DOHH2 (cell line): Measurements from ENCODE around the gene GLMP.

ENCODE experiments used
- H3F3A ChIP-seq: fragments of 200-600 bp; sonication (generic), shearing (Covaris generic); 2 replicates; pipeline ENCODE4 v1.6.0; 2016; ENCODE audit warnings: antibody characterized with exemption, mild to moderate bottlenecking; ENCODE audit not compliant: control insufficient read depth, insufficient read depth
- H3K27ac ChIP-seq: fragments of 200-600 bp; sonication (generic); 2 replicates; pipeline ENCODE4 v1.5.1; 2014; ENCODE audit warnings: low read depth, mild to moderate bottlenecking, low read length, moderate library complexity
- H3K27me3 ChIP-seq: fragments of 200-600 bp; sonication (generic); 2 replicates; pipeline ENCODE4 v1.6.1; 2014; ENCODE audit warnings: mild to moderate bottlenecking, low read length, mixed read lengths; ENCODE audit not compliant: control insufficient read depth
- H3K36me3 ChIP-seq: fragments of 200-600 bp; sonication (generic); 2 replicates; pipeline ENCODE4 v1.6.1; 2014; ENCODE audit warnings: mild to moderate bottlenecking, low read length, moderate library complexity, mixed read lengths; ENCODE audit not compliant: control insufficient read depth
- H3K4me1 ChIP-seq: fragments of 200-600 bp; sonication (generic); 2 replicates; pipeline ENCODE4 v1.6.1; 2014; ENCODE audit warnings: mild to moderate bottlenecking, low read length, mixed read lengths; ENCODE audit not compliant: control insufficient read depth
- H3K4me2 ChIP-seq: fragments of 200-600 bp; sonication (generic); 2 replicates; pipeline ENCODE4 v1.6.0; 2014; ENCODE audit warnings: mild to moderate bottlenecking, low read length, moderate library complexity
- H3K4me3 ChIP-seq: fragments of 200-600 bp; sonication (generic); 2 replicates; pipeline ENCODE4 v1.5.1; 2014; ENCODE audit warnings: mild to moderate bottlenecking, low read length, mixed read lengths
- H3K79me2 ChIP-seq: fragments of 200-600 bp; sonication (generic); 2 replicates; pipeline ENCODE4 v1.6.1; 2014; ENCODE audit warnings: mild to moderate bottlenecking, low read length, mixed read lengths; ENCODE audit not compliant: control insufficient read depth
- H3K9me2 ChIP-seq: fragments of 200-600 bp; sonication (generic); replicated peaks from 2 replicates; pipeline ENCODE4 v1.6.1; 2014; ENCODE audit warnings: mild to moderate bottlenecking, low read length, mixed read lengths; ENCODE audit not compliant: control insufficient read depth
- H3K9me3 ChIP-seq: fragments of 200-600 bp; sonication (generic); 2 replicates; pipeline ENCODE4 v1.6.1; 2014; ENCODE audit warnings: antibody characterized with exemption, low read length, mixed read lengths; ENCODE audit not compliant: control insufficient read depth, insufficient read depth
- H4K20me1 ChIP-seq: fragments of 200-600 bp; sonication (generic); 2 replicates; pipeline ENCODE4 v1.6.0; 2014; ENCODE audit warnings: low read depth, mild to moderate bottlenecking, antibody characterized with exemption, low read length, moderate library complexity; ENCODE audit not compliant: control insufficient read depth, insufficient read depth
- EZH2phosphoT487 ChIP-seq: fragments of 200-600 bp; sonication (generic); IDR thresholded peaks from 2 replicates; pipeline ENCODE4 v1.6.1; 2017; ENCODE audit warnings: borderline replicate concordance, mild to moderate bottlenecking, antibody characterized with exemption, low read length, moderate library complexity, mixed read lengths
- TF ChIP-seq, protein P1 (sequence below): fragments of 200-600 bp; sonication (generic); IDR thresholded peaks from one replicate; pipeline ENCODE4 v1.5.1; 2014; ENCODE audit warnings: antibody characterized with exemption, mild to moderate bottlenecking, low read depth, low read length; ENCODE audit not compliant: poor library complexity, severe bottlenecking

The GLMP gene

DNA sequence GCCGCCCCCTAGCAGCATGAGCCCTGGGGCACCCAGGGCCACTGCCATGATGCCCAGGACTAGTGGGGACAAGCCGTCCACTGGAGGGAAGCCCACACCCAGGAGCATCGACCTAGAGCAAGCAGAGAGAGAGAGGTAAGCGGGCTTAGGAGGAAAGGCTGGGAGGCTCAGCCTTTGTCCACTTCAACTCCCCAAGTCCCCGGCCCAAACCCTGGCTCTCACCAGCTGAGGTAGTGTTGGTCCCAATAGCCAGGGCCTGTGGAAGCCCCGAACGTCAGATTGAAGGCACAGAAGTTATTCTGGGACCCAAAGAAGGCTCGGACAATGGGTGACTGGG is 2.4 kb downstream of the GLMP start:
- Histone ChIP-seq H3K36me3 (peaks cover 10% of the 10 kb centered on the region; the same call in 1 of the 2 replicates), H3K9me3 (no peaks in the 10 kb centered on the region), H3K4me1 (no peaks in the 10 kb centered on the region; the same call in 1 of the 2 replicates), H3F3A (0 out of 2 replicates have a peak, but pooled peaks cover 3% of the 10 kb centered on the region), H3K27me3 (no peaks in the 10 kb centered on the region), H3K27ac (no peak overlapping the region), H3K79me2 (no peaks in the 10 kb centered on the region), H3K4me3 (no peak overlapping the region), H3K9me2 (no peaks in the 10 kb centered on the region), H3K4me2 (no peak overlapping the region), H4K20me1 (no peaks in the 10 kb centered on the region)
- no peak for TF ChIP-seq EZH2phosphoT487
- TF ChIP-seq, protein P1, sequence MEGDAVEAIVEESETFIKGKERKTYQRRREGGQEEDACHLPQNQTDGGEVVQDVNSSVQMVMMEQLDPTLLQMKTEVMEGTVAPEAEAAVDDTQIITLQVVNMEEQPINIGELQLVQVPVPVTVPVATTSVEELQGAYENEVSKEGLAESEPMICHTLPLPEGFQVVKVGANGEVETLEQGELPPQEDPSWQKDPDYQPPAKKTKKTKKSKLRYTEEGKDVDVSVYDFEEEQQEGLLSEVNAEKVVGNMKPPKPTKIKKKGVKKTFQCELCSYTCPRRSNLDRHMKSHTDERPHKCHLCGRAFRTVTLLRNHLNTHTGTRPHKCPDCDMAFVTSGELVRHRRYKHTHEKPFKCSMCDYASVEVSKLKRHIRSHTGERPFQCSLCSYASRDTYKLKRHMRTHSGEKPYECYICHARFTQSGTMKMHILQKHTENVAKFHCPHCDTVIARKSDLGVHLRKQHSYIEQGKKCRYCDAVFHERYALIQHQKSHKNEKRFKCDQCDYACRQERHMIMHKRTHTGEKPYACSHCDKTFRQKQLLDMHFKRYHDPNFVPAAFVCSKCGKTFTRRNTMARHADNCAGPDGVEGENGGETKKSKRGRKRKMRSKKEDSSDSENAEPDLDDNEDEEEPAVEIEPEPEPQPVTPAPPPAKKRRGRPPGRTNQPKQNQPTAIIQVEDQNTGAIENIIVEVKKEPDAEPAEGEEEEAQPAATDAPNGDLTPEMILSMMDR: no peak

DNA sequence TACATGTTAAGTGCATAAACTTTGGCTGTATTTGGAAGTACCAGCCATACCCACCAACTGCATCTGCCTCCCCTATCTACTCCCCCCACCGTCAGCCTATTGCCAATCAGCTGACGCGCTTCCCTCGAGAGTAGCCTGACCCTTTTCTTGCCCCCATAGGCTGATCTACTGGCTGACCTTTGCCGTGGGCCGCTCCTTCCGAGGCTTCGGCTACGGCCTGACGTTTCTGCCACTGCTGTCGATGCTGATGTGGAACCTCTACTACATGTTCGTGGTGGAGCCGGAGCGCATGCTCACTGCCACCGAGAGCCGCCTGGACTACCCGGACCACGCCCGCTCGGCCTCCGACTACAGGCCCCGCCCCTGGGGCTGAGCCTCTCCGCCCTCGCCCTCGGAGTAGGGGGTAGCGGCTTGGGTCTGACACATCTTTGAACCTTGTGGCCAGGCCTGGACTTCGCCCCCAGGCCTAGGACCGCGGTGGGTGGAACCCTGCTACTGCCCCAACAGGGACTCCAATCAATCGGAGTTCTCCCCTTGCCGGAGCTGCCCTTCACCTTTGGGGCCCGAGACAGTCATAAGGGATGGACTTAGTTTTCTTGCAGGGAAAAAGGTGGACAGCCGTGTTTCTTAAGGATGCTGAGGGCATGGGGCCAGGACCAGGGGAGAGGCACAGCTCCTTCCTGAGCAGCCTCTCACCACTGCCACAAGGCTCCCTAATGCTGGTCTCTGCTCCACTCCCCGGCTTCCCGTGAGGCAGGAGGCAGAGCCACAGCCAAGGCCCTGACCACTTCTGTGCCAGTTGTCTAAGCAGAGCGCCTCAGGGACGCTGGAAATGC is 4.0 kb downstream of the GLMP start:
- H3K36me3 ChIP-seq: peaks cover 10% of the 10 kb centered on the region; the same call in 1 of the 2 replicates
- no peak overlapping the region for H3K27ac ChIP-seq
- H3K79me2 ChIP-seq: no peaks in the 10 kb centered on the region
- H3K9me3 ChIP-seq: no peaks in the 10 kb centered on the region
- H3K9me2 ChIP-seq: no peaks in the 10 kb centered on the region
- H3K4me2 ChIP-seq: no peak overlapping the region
- H3K27me3 ChIP-seq: no peaks in the 10 kb centered on the region
- TF ChIP-seq, protein P1: no peak
- no peak overlapping the region for H3K4me3 ChIP-seq
- H3F3A ChIP-seq: 0 out of 2 replicates have a peak, but pooled peaks cover 3% of the 10 kb centered on the region
- no peaks in the 10 kb centered on the region; the same call in 1 of the 2 replicates for H3K4me1 ChIP-seq
- no peaks in the 10 kb centered on the region for H4K20me1 ChIP-seq

DNA sequence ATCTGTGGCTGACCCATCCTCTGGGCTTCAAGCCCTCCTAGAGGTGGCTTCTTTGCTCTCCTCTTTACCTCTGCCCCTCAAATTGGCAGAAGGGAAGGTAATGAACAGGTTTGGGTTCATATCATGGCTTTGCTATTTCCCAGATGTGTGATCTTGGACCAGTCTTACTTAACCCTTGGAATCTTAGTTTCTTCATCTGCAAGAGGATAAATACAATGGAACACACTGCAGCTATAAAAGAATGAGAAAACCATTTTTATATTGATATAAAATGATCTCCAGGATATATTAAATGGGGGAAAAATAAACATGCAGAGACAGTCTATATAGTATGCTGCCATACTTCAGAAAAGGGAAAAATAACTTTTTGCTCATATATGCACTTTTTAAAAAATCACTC is 5.6 kb downstream of the GLMP start:
- Histone ChIP-seq H3F3A (0 out of 2 replicates have a peak, but pooled peaks cover 3% of the 10 kb centered on the region), H3K9me2 (no peaks in the 10 kb centered on the region), H4K20me1 (no peaks in the 10 kb centered on the region), H3K4me2 (no peak overlapping the region), H3K4me1 (no peaks in the 10 kb centered on the region), H3K79me2 (no peaks in the 10 kb centered on the region), H3K27me3 (no peaks in the 10 kb centered on the region), H3K27ac (no peak overlapping the region), H3K36me3 (peaks cover 13% of the 10 kb centered on the region; the same call in 1 of the 2 replicates), H3K9me3 (no peaks in the 10 kb centered on the region), H3K4me3 (no peak overlapping the region)
- TF ChIP-seq, protein P1: no peak
- TF ChIP-seq EZH2phosphoT487: no peak
